ENCODE results near the gene COASY. TPM values are rescaled to one million over a fixed set of nuclear protein-coding genes. Genes with fewer than 3 reads are reported as not detected.

The COASY gene
- total RNA-seq, 2 donors from 2014 or later: 24.1 to 60.6 TPM

GRCh38 chr17:42563950-42564349 lies 2.0 kb downstream of the COASY start:
- intact Hi-C loops (cut with DNase I): no loop called here
- peaks cover 0 to 15% of the 10 kb centered on the region in 2 donors for H3K36me3 ChIP-seq (replicated peaks in 1 of 2; ENCODE audit: insufficient read depth in 1 of 2, low read depth in 2 of 2)
- H3K27ac ChIP-seq: peak overlapping the region in 3 of 4 donors; percentile 85 to 93 (median 90)
- no peak for TF ChIP-seq CTCF (IDR thresholded peaks at IDR 0.05)
- no peak for TF ChIP-seq POLR2A (IDR thresholded peaks at IDR 0.05)
- H3K27me3 ChIP-seq: no peaks in the 10 kb centered on the region
- ATAC-seq (no peak), DNase-seq (no peak)
- H3K4me3 ChIP-seq: no peak overlapping the region
- 70 to 79% methylated on average over 9 of the region's 9 CpGs for WGBS, 2 donors
- peaks cover 60% of the 10 kb centered on the region for H3K4me1 ChIP-seq
- no peaks in the 10 kb centered on the region for H3K9me3 ChIP-seq

GRCh38 chr17:42564815-42565522 lies 3.0 kb downstream of the COASY start:
- Histone ChIP-seq H3K4me3 (no peak overlapping the region), H3K4me1 (peaks cover 63% of the 10 kb centered on the region)
- WGBS, 2 donors: 86% methylated on average over 15 of the region's 15 CpGs

GRCh38 chr17:42565523-42566214 lies 3.7 kb downstream of the COASY start:
- Histone ChIP-seq H3K27ac (peak overlapping the region in 3 of 4 donors; percentile 79 to 95 (median 92)), H3K4me3 (no peak overlapping the region), H3K9me3 (no peaks in the 10 kb centered on the region), H3K27me3 (no peaks in the 10 kb centered on the region), H3K36me3 (replicated peaks in 1 of 2; ENCODE audit: insufficient read depth in 1 of 2, low read depth in 2 of 2) (peaks cover 7 to 29% of the 10 kb centered on the region in 2 donors), H3K4me1 (peaks cover 64% of the 10 kb centered on the region)
- WGBS, 2 donors: 91 to 93% methylated on average over 4 to 15 of the region's 16 CpGs
- intact Hi-C loops (cut with DNase I): no loop called here
- TF ChIP-seq CTCF (IDR thresholded peaks at IDR 0.05) (no peak), POLR2A (IDR thresholded peaks at IDR 0.05) (no peak)
- ATAC-seq (no peak), DNase-seq (no peak)

More at GRCh38 chr17:42564815-42565522, 3.0 kb downstream of the COASY start:
- H3K27me3 ChIP-seq: no peaks in the 10 kb centered on the region
- ATAC-seq: no peak
- H3K9me3 ChIP-seq: no peaks in the 10 kb centered on the region
- no peak for TF ChIP-seq POLR2A (IDR thresholded peaks at IDR 0.05)
- no peak for TF ChIP-seq CTCF (IDR thresholded peaks at IDR 0.05)
- DNase-seq: no peak
- H3K36me3 ChIP-seq (replicated peaks in 1 of 2; ENCODE audit: insufficient read depth in 1 of 2, low read depth in 2 of 2): peaks cover 5 to 26% of the 10 kb centered on the region in 2 donors
- peak overlapping the region in 3 of 4 donors; percentile 85 to 93 (median 90) for H3K27ac ChIP-seq
- intact Hi-C loops (cut with DNase I): no loop called here

GRCh38 chr17:42566215-42566882 lies 4.4 kb downstream of the COASY start:
- no peaks in the 10 kb centered on the region for H3K27me3 ChIP-seq
- no peak for ATAC-seq
- H3K4me3 ChIP-seq: no peak overlapping the region
- peak overlapping the region; percentile 79 to 96 (median 94) for H3K27ac ChIP-seq
- H3K4me1 ChIP-seq: peaks cover 68% of the 10 kb centered on the region
- intact Hi-C loops (cut with DNase I): no loop called here
- TF ChIP-seq POLR2A (IDR thresholded peaks at IDR 0.05) (no peak), CTCF (IDR thresholded peaks at IDR 0.05) (no peak)
- 23 to 26% methylated on average over 19 to 28 of the region's 28 CpGs for WGBS, 2 donors
- no peak for DNase-seq
- H3K36me3 ChIP-seq (replicated peaks in 1 of 2; ENCODE audit: insufficient read depth in 1 of 2, low read depth in 2 of 2): peaks cover 7 to 31% of the 10 kb centered on the region in 2 donors
- H3K9me3 ChIP-seq: no peaks in the 10 kb centered on the region
